ENCODE data around the gene PTPRJ.
"Not testable (repeated sequence)": the region's sequence is repeated elsewhere in the genome, so short reads cannot be mapped to it uniquely, and the experiment has no call there.

The PTPRJ gene

DNA sequence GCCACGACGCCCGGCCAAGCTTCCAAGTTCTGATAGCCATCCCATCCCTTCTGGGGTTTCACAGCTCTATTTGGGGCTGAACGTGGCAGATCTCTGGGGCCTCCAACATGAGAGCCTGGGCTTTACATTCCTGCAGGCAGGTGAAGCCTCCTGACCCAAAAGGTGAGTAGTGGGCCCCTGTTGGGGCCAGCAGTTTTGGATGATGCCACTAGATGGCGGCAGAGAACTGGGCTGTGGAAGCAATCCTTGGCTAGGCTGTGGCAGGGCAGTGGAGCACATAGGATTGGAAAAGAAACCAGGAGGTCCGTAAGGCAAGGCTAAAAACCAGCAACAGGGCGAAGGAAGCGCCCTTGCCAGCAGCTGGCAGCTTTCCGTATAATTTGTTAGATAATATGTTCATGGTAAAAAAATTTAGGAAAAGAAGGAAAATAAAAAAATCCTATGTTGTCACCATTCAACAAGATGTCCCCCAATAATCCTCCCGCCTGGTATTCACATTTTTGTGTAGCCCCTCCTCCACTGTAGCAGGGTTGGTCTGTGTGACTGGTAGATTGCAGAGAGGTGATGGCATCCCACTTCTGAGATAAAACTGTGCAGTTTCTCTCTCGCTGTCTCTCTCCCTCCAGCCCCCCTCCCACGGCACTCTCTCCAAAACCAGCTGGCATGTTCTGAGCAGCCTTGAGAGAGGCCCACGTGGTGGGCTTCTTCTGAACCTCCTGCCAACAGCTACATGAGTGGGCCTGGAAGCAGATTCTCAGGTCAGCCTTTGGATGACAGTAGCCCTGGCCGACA is 192.7 kb downstream of the PTPRJ start:
- Histone ChIP-seq H3K27ac (ENCODE audit: poor library complexity, severe bottlenecking) (no peak overlapping the region), H3K27me3 (ENCODE audit: insufficient read depth, poor library complexity, severe bottlenecking) (no peaks in the 10 kb centered on the region), H3K4me1 (ENCODE audit: insufficient read depth, poor library complexity, severe bottlenecking) (no peaks in the 10 kb centered on the region), H3K36me3 (ENCODE audit: low read depth) (no peaks in the 10 kb centered on the region), H3K4me3 (ENCODE audit: severe bottlenecking) (no peak overlapping the region), H3K9me3 (ENCODE audit: severe bottlenecking) (no peaks in the 10 kb centered on the region)
- TF ChIP-seq CTCF (IDR thresholded peaks at IDR 0.05; ENCODE audit: poor library complexity, severe bottlenecking), result peak; percentile 94
- DNase-seq (ENCODE audit: low spot score) (no peak), ATAC-seq (ENCODE audit: low read depth) (peak; percentile 91)

GRCh38 chr11:48177661-48178060 is 197.3 kb downstream of the PTPRJ start:
- no peak for DNase-seq (ENCODE audit: low spot score)
- TF ChIP-seq CTCF (IDR thresholded peaks at IDR 0.05; ENCODE audit: poor library complexity, severe bottlenecking), result no peak
- ATAC-seq (ENCODE audit: low read depth), result no peak
- Histone ChIP-seq H3K4me1 (ENCODE audit: insufficient read depth, poor library complexity, severe bottlenecking) (no peaks in the 10 kb centered on the region), H3K27me3 (ENCODE audit: insufficient read depth, poor library complexity, severe bottlenecking) (no peaks in the 10 kb centered on the region), H3K36me3 (ENCODE audit: low read depth) (no peaks in the 10 kb centered on the region), H3K9me3 (ENCODE audit: severe bottlenecking) (no peaks in the 10 kb centered on the region), H3K4me3 (ENCODE audit: severe bottlenecking) (no peak overlapping the region), H3K27ac (ENCODE audit: poor library complexity, severe bottlenecking) (no peak overlapping the region)

DNA sequence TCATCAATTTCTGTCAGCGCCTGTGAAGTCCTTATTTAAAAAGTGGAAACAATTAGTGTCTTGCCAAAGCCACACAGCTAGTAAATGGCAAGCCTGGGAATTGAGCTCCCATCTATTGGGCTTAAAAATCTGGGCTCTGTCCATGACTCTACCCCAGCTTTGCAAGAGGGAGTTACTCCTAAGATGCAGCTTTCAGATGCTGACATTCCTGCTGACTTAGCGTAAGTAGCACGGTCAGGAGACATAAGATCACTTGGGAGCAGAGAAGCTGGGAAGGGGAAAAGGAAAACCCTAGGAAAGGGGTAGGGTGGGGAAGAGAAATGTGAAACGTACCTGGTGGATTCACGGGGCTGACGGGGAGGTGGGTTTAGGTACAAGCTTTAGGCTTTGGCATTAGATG is 200.3 kb downstream of the PTPRJ start:
- Histone ChIP-seq H3K4me1 (ENCODE audit: insufficient read depth, poor library complexity, severe bottlenecking) (no peaks in the 10 kb centered on the region), H3K9me3 (ENCODE audit: severe bottlenecking) (no peaks in the 10 kb centered on the region), H3K36me3 (ENCODE audit: low read depth) (no peaks in the 10 kb centered on the region), H3K27ac (ENCODE audit: poor library complexity, severe bottlenecking) (no peak overlapping the region), H3K27me3 (ENCODE audit: insufficient read depth, poor library complexity, severe bottlenecking) (no peaks in the 10 kb centered on the region), H3K4me3 (ENCODE audit: severe bottlenecking) (no peak overlapping the region)
- no peak for TF ChIP-seq CTCF (IDR thresholded peaks at IDR 0.05; ENCODE audit: poor library complexity, severe bottlenecking)
- ATAC-seq (ENCODE audit: low read depth) (no peak), DNase-seq (ENCODE audit: low spot score) (no peak)

DNA sequence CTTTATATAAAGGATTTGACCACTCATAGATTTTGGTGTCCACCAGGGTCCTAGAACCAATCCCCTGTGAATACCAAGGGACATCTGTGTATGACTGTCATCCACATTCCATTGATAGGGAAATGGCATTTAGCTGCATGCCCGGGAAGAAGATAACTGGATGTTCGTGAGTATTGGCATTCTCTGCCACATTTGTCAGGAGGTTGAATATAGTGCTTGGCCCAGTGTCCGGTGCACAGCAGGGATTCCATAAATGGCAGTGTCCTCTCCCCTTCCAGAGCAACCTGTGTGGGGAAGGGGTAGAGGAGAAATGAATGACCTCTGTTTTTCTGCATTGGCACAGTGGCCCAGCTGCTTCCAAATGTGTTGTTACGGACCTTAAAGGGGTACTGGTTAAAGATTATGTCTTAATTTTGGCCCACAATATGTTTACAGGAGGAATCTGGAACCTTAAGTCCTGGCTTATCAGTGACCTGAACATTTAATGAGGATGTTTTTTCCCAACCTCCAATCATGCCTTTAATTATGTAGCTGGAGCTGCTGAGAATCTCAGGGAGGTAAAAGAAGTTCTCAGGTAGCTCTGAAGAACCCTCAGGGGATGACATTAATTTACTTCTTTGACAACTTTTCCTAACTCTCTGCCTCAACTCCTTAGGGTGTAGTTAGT is 202.6 kb downstream of the PTPRJ start:
- Histone ChIP-seq H3K4me1 (ENCODE audit: insufficient read depth, poor library complexity, severe bottlenecking) (no peaks in the 10 kb centered on the region), H3K27me3 (ENCODE audit: insufficient read depth, poor library complexity, severe bottlenecking) (no peaks in the 10 kb centered on the region), H3K9me3 (ENCODE audit: severe bottlenecking) (no peaks in the 10 kb centered on the region), H3K36me3 (ENCODE audit: low read depth) (no peaks in the 10 kb centered on the region), H3K4me3 (ENCODE audit: severe bottlenecking) (no peak overlapping the region), H3K27ac (ENCODE audit: poor library complexity, severe bottlenecking) (no peak overlapping the region)
- DNase-seq (ENCODE audit: low spot score) (no peak), ATAC-seq (ENCODE audit: low read depth) (no peak)
- TF ChIP-seq CTCF (IDR thresholded peaks at IDR 0.05; ENCODE audit: poor library complexity, severe bottlenecking), result no peak

DNA sequence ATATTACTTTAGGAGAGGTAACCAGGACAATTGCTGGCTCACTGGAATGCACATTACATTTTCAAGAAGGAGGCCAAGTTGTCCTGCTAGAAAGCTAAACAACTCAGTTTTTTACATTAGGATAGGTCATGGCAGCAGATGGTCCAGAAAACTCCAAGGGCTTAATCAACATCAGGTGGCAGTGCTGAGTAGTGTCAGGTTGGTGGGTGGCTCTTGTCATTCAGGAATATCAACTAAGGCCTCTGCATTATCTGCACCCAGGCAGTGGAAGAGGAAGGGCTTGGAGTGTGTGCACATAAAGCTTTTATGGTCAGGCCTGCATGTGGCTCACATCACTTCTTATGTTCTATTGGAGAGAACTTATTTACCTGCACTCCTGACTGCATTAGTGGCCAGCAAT is 204.1 kb downstream of the PTPRJ start:
- no peaks in the 10 kb centered on the region for H3K9me3 ChIP-seq (ENCODE audit: severe bottlenecking)
- H3K27me3 ChIP-seq (ENCODE audit: insufficient read depth, poor library complexity, severe bottlenecking), result no peaks in the 10 kb centered on the region
- H3K4me3 ChIP-seq (ENCODE audit: severe bottlenecking), result no peak overlapping the region
- H3K4me1 ChIP-seq (ENCODE audit: insufficient read depth, poor library complexity, severe bottlenecking), result no peaks in the 10 kb centered on the region
- no peak for ATAC-seq (ENCODE audit: low read depth)
- H3K27ac ChIP-seq (ENCODE audit: poor library complexity, severe bottlenecking), result no peak overlapping the region
- TF ChIP-seq CTCF (IDR thresholded peaks at IDR 0.05; ENCODE audit: poor library complexity, severe bottlenecking), result no peak
- H3K36me3 ChIP-seq (ENCODE audit: low read depth), result no peaks in the 10 kb centered on the region
- no peak for DNase-seq (ENCODE audit: low spot score)

GRCh38 chr11:48190906-48191654 is 210.7 kb downstream of the PTPRJ start:
- not testable (repeated sequence) for H3K27ac ChIP-seq (ENCODE audit: poor library complexity, severe bottlenecking); H3K27me3 ChIP-seq (ENCODE audit: insufficient read depth, poor library complexity, severe bottlenecking); DNase-seq (ENCODE audit: low spot score); H3K4me1 ChIP-seq (ENCODE audit: insufficient read depth, poor library complexity, severe bottlenecking); H3K9me3 ChIP-seq (ENCODE audit: severe bottlenecking); H3K4me3 ChIP-seq (ENCODE audit: severe bottlenecking); H3K36me3 ChIP-seq (ENCODE audit: low read depth); ATAC-seq (ENCODE audit: low read depth)
